Activated naive CD4-positive, alpha-beta T cell treated with anti-CD3 and anti-CD28 coated beads for 36 hours (primary cell): ENCODE measurements around the gene PEG3. TPM values are rescaled to one million over a fixed set of nuclear protein-coding genes. Genes with fewer than 3 reads are reported as not detected.

Experiments used
- CTCF ChIA-PET: fragments of 350-600 bp; sonication (Branson Sonifier 250); formaldehyde crosslinking; loops from one replicate; lab custom pipeline; 2021; ENCODE audit warnings: antibody characterized with exemption; lab: Charles Lee
- DNase-seq: peaks from one replicate; pipeline ENCODE4 v3.0.0-alpha.2; 2020
- H3K27ac Mint-ChIP-seq: one replicate; pipeline ENCODE4 v1.8.0; 2021; ENCODE audit warnings: mild to moderate bottlenecking, mixed read lengths
- H3K27me3 Mint-ChIP-seq: one replicate; pipeline ENCODE4 v1.8.0; 2021; ENCODE audit warnings: low read depth, mixed read lengths
- H3K36me3 Mint-ChIP-seq: one replicate; pipeline ENCODE4 v1.8.0; 2021; ENCODE audit warnings: low read depth, mixed read lengths
- H3K4me1 Mint-ChIP-seq: one replicate; pipeline ENCODE4 v1.8.0; 2021; ENCODE audit warnings: low read depth, mixed read lengths
- H3K4me3 Mint-ChIP-seq: one replicate; pipeline ENCODE4 v1.8.0; 2021; ENCODE audit warnings: mild to moderate bottlenecking, moderate library complexity, mixed read lengths
- H3K9me3 Mint-ChIP-seq: one replicate; pipeline ENCODE4 v1.8.0; 2021; ENCODE audit warnings: mixed read lengths
- intact Hi-C: fragments of 100-400 bp; cut with micrococcal nuclease; formaldehyde crosslinking; loops from one replicate; pipeline ENCODE4 v1.15.1; 2023
- total RNA-seq, 2 experiments: library from RNA; stranded (reverse); gene quantifications; one replicate each; pipeline ENCODE4 v1.2.3, GENCODE V29; 2021

The PEG3 gene
- total RNA-seq, 2 experiments from 2014 or later = not detected

DNA sequence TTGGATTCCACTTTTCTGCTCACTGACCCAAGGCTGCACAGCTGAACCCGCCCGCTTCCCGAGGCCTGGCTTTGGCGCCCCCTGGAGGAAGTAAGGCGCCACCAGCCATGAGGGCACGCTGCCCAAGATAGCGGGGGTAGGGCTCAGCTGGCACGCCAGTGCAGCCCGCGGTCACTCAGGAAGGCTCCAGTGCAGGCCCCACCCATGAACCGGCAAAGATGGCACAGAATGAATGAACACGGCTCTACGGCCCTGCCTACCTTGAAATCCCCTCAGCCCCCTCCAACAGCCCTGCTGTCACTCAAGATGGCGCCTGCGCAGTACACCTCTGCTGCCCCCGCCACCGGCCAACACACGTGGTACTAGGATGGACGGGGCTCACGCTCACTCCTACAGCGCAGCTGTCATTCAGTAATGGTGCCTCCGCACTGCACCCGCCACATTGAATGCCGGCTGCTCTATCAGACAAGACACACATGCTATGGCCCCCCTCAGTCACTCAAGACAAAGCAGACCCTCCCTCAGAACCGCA lies 3.0 kb downstream of the PEG3 start:
- CTCF ChIA-PET = interaction anchor here (0.6 kb wide), 1 partner anchor 565 kb away, joined by 3 read pairs; no protein-coding TSS in a partner anchor
- intact Hi-C loops = no loop called here
- H3K36me3 Mint-ChIP-seq = peaks cover 28% of the 10 kb centered on the region
- peaks cover 28% of the 10 kb centered on the region for H3K27me3 Mint-ChIP-seq
- H3K4me3 Mint-ChIP-seq = no peak overlapping the region
- DNase-seq = no peak
- H3K27ac Mint-ChIP-seq = no peak overlapping the region
- peaks cover 40% of the 10 kb centered on the region for H3K9me3 Mint-ChIP-seq
- H3K4me1 Mint-ChIP-seq = peaks cover 5% of the 10 kb centered on the region

- Mint-ChIP-seq H3K27ac (no peak overlapping the region), H3K27me3 (peaks cover 28% of the 10 kb centered on the region), H3K4me3 (no peak overlapping the region), H3K9me3 (peaks cover 43% of the 10 kb centered on the region), H3K36me3 (peaks cover 28% of the 10 kb centered on the region), H3K4me1 (peaks cover 5% of the 10 kb centered on the region)
- no peak for DNase-seq
- intact Hi-C loops = no loop called here
- CTCF ChIA-PET = interaction anchor here (0.6 kb wide), 1 partner anchor 565 kb away, joined by 3 read pairs; no protein-coding TSS in a partner anchor
Measured at GRCh38 chr19:56837004-56837403, 3.5 kb downstream of the PEG3 start.

DNA sequence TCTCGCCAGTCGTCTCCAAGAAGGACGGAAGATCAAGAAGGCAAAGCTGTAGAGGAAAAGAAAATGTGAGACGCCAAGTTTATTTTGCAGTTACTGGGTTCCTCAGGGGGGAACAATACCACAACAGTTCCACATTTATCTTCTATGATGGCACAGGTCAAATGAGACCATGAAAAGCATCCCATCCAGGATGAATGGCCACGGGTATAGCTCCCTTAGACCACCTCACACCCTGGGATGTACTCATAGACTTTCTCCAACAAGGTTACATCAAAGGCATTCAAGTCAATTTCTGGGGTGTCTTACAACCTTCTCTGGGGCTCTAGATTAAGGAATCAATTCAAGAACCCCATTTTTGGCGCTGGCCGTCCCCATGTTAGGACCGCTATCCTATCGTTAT lies 4.5 kb downstream of the PEG3 start:
- intact Hi-C loops = no loop called here
- H3K27ac Mint-ChIP-seq = no peak overlapping the region
- CTCF ChIA-PET = no interaction called here
- H3K36me3 Mint-ChIP-seq = peaks cover 25% of the 10 kb centered on the region
- no peak overlapping the region for H3K4me3 Mint-ChIP-seq
- H3K4me1 Mint-ChIP-seq = peaks cover 5% of the 10 kb centered on the region
- H3K9me3 Mint-ChIP-seq = peaks cover 37% of the 10 kb centered on the region
- DNase-seq = no peak
- H3K27me3 Mint-ChIP-seq = peaks cover 24% of the 10 kb centered on the region

GRCh38 chr19:56835401-56835800 lies 5.1 kb downstream of the PEG3 start:
- Mint-ChIP-seq H3K27me3 (peaks cover 21% of the 10 kb centered on the region), H3K27ac (no peak overlapping the region), H3K9me3 (peaks cover 35% of the 10 kb centered on the region), H3K36me3 (peaks cover 23% of the 10 kb centered on the region), H3K4me1 (peaks cover 5% of the 10 kb centered on the region), H3K4me3 (no peak overlapping the region)
- intact Hi-C loops = no loop called here
- CTCF ChIA-PET = interaction anchor here (0.6 kb wide), 1 partner anchor 33 kb away, joined by 3 read pairs; no protein-coding TSS in a partner anchor
- no peak for DNase-seq

GRCh38 chr19:56834564-56835375 lies 5.8 kb downstream of the PEG3 start:
- H3K9me3 Mint-ChIP-seq = peaks cover 35% of the 10 kb centered on the region
- peaks cover 23% of the 10 kb centered on the region for H3K36me3 Mint-ChIP-seq
- intact Hi-C loops = no loop called here
- CTCF ChIA-PET = interaction anchor here (0.6 kb wide), 1 partner anchor 33 kb away, joined by 3 read pairs; no protein-coding TSS in a partner anchor
- no peak for DNase-seq
- no peak overlapping the region for H3K4me3 Mint-ChIP-seq
- no peak overlapping the region for H3K27ac Mint-ChIP-seq
- peaks cover 21% of the 10 kb centered on the region for H3K27me3 Mint-ChIP-seq
- peaks cover 5% of the 10 kb centered on the region for H3K4me1 Mint-ChIP-seq

DNA sequence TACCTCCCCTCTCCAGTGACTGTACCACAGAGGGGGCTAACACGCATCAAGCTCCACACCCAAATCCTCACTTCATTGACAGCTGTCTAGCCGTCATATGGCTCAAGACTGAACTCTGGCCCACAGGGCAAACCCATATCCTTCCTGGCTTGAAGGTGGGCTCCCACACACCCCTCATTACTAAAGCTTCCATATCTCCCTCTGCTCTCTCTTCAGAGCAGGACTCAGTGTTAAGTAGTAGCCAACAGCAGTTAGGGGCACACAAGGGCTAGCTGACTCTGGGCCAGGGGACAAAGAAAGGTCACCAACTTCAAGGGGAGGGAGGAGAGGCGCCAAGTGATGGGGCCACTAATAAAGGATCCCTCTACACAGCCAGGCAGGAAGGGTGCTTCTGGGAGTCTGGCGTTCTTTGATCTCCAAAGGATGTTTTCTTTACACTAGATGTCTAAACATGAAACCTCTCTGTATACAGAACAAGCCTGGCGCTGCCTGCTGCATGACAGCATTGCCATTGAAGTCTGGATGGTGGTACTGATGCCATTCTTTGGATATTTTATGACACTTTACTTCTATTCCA lies 8.1 kb downstream of the PEG3 start:
- intact Hi-C loops = no loop called here
- DNase-seq = no peak
- Mint-ChIP-seq H3K4me3 (no peak overlapping the region), H3K9me3 (peaks cover 36% of the 10 kb centered on the region), H3K4me1 (no peaks in the 10 kb centered on the region), H3K27ac (no peak overlapping the region), H3K36me3 (peaks cover 6% of the 10 kb centered on the region), H3K27me3 (peaks cover 7% of the 10 kb centered on the region)
- CTCF ChIA-PET = no interaction called here

DNA sequence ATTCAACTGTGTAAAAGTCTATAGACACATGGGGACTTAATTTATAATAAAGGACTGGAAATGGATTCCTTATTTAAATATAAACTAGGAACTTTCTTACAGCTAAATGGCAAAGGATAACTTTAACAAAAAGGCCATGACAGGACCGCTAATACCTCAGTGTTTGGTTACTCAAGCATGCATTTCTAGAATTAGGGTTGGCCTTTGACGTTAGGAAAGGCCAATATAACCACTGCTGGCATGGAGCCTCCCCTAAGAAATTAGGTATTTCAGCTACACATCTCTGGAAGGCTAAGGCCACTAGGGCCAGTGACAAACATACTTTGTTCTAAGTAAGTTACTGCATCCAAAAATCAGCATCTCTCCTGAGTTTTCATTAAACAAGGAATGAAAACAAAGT lies 9.3 kb downstream of the PEG3 start:
- peaks cover 2% of the 10 kb centered on the region for H3K27me3 Mint-ChIP-seq
- no peaks in the 10 kb centered on the region for H3K36me3 Mint-ChIP-seq
- no peak overlapping the region for H3K4me3 Mint-ChIP-seq
- no peak overlapping the region for H3K27ac Mint-ChIP-seq
- peaks cover 30% of the 10 kb centered on the region for H3K9me3 Mint-ChIP-seq
- intact Hi-C loops = no loop called here
- CTCF ChIA-PET = no interaction called here
- DNase-seq = no peak
- no peaks in the 10 kb centered on the region for H3K4me1 Mint-ChIP-seq

DNA sequence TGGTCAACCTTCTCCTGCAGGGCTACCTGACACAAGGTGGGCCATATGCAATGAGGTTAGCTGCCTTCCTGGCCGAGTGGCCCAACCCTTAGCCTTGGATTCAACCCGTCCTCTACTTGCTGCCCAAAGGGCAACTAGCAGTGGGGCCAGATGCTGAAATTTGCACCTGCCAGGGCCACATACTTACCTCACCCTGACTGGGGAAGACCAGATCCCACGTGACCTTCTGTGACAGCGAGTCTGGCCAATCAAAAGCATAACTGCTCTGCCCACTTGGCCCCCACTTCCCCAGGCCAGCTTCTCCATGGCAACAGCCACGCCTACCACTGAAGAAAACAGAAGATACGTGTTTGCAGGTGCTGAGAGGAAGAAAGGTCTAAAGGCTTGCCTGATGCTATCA lies 10.9 kb downstream of the PEG3 start:
- Mint-ChIP-seq H3K4me1 (no peaks in the 10 kb centered on the region), H3K9me3 (peaks cover 23% of the 10 kb centered on the region), H3K27ac (no peak overlapping the region), H3K27me3 (no peaks in the 10 kb centered on the region), H3K36me3 (no peaks in the 10 kb centered on the region), H3K4me3 (no peak overlapping the region)
- DNase-seq = no peak
- CTCF ChIA-PET = no interaction called here
- intact Hi-C loops = no loop called here

- Mint-ChIP-seq H3K27ac (no peak overlapping the region), H3K4me1 (no peaks in the 10 kb centered on the region), H3K4me3 (no peak overlapping the region), H3K36me3 (peaks cover 3% of the 10 kb centered on the region), H3K27me3 (no peaks in the 10 kb centered on the region), H3K9me3 (peaks cover 27% of the 10 kb centered on the region)
- CTCF ChIA-PET = no interaction called here
- intact Hi-C loops = no loop called here
- DNase-seq = no peak
Measured at GRCh38 chr19:56827708-56828107, 12.8 kb downstream of the PEG3 start.

GRCh38 chr19:56823956-56824355 lies 16.6 kb downstream of the PEG3 start:
- Mint-ChIP-seq H3K27me3 (peaks cover 2% of the 10 kb centered on the region), H3K27ac (no peak overlapping the region), H3K9me3 (peaks cover 41% of the 10 kb centered on the region), H3K4me3 (no peak overlapping the region), H3K36me3 (peaks cover 3% of the 10 kb centered on the region), H3K4me1 (no peaks in the 10 kb centered on the region)
- intact Hi-C loops = no loop called here
- CTCF ChIA-PET = no interaction called here
- DNase-seq = no peak

GRCh38 chr19:56823417-56823816 lies 17.1 kb downstream of the PEG3 start:
- intact Hi-C loops = no loop called here
- Mint-ChIP-seq H3K27ac (no peak overlapping the region), H3K4me1 (no peaks in the 10 kb centered on the region), H3K36me3 (peaks cover 3% of the 10 kb centered on the region), H3K4me3 (no peak overlapping the region), H3K27me3 (peaks cover 2% of the 10 kb centered on the region), H3K9me3 (peaks cover 45% of the 10 kb centered on the region)
- CTCF ChIA-PET = no interaction called here
- no peak for DNase-seq

GRCh38 chr19:56822755-56823154 lies 17.8 kb downstream of the PEG3 start:
- H3K9me3 Mint-ChIP-seq = peaks cover 46% of the 10 kb centered on the region
- H3K36me3 Mint-ChIP-seq = peaks cover 3% of the 10 kb centered on the region
- intact Hi-C loops = no loop called here
- H3K27ac Mint-ChIP-seq = no peak overlapping the region
- CTCF ChIA-PET = no interaction called here
- no peak overlapping the region for H3K4me3 Mint-ChIP-seq
- H3K4me1 Mint-ChIP-seq = no peaks in the 10 kb centered on the region
- H3K27me3 Mint-ChIP-seq = peaks cover 2% of the 10 kb centered on the region
- no peak for DNase-seq
